Caco-2 (cell line): ENCODE measurements around the gene FLOT1. TPM values are rescaled to one million over a fixed set of nuclear protein-coding genes. Genes with fewer than 3 reads are reported as not detected.

Experiments used
- BruUV-seq: library from RNA; stranded (reverse); fragments of 400-500 nt; replicated peaks from 2 replicates; lab custom pipeline; 2021; lab: Mats Ljungman, UMichigan
- CTCF ChIA-PET: fragments of 300-600 bp; sonication (Branson Sonifier 250); formaldehyde crosslinking; loops from one replicate; lab custom pipeline; 2022; ENCODE audit warnings: antibody characterized with exemption; lab: Charles Lee
- POLR2A ChIA-PET: fragments of 300-600 bp; sonication (Branson Sonifier 250); formaldehyde crosslinking; loops from one replicate; lab custom pipeline; 2022; ENCODE audit warnings: antibody characterized with exemption; lab: Charles Lee
- DNase-seq, 2 experiments: peaks; one replicate each; pipeline versions ENCODE4 v3.0.0 to v3.0.0-alpha.2; 2020 to 2022
- H3K27me3 ChIP-seq: replicated peaks from 2 replicates; pipeline ENCODE4 v1.6.0; 2011; ENCODE audit warnings: low read length; ENCODE audit not compliant: control insufficient read depth, insufficient read depth
- H3K36me3 ChIP-seq: 2 replicates; pipeline ENCODE4 v1.5.1; 2011; ENCODE audit warnings: low read length; ENCODE audit not compliant: control insufficient read depth, insufficient read depth
- H3K4me1 ChIP-seq: fragments of 250-450 bp; sonication (Bioruptor Pico); 2 replicates; pipeline ENCODE4 v1.5.1; 2020; ENCODE audit warnings: mild to moderate bottlenecking
- H3K4me3 ChIP-seq: 2 replicates; pipeline ENCODE4 v1.5.1; 2011; ENCODE audit warnings: low read depth, mild to moderate bottlenecking, control low read depth, low read length
- H3K9me3 ChIP-seq: fragments of 250-450 bp; sonication (Bioruptor Pico); 2 replicates; pipeline ENCODE4 v1.5.1; 2020; ENCODE audit warnings: mild to moderate bottlenecking, moderate library complexity
- H3K27ac Mint-ChIP-seq: one replicate; pipeline ENCODE4 v1.8.0; 2022; ENCODE audit warnings: mixed read lengths; ENCODE audit not compliant: unreplicated experiment
- H3K27me3 Mint-ChIP-seq: one replicate; pipeline ENCODE4 v1.8.0; 2022; ENCODE audit warnings: mixed read lengths; ENCODE audit not compliant: insufficient read depth, unreplicated experiment
- H3K36me3 Mint-ChIP-seq: one replicate; pipeline ENCODE4 v1.8.0; 2022; ENCODE audit warnings: mild to moderate bottlenecking, mixed read lengths; ENCODE audit not compliant: insufficient read depth, unreplicated experiment
- H3K4me1 Mint-ChIP-seq: one replicate; pipeline ENCODE4 v1.8.0; 2022; ENCODE audit warnings: low read depth, mixed read lengths; ENCODE audit not compliant: unreplicated experiment
- H3K4me3 Mint-ChIP-seq: one replicate; pipeline ENCODE4 v1.8.0; 2022; ENCODE audit warnings: mild to moderate bottlenecking, moderate library complexity, mixed read lengths; ENCODE audit not compliant: unreplicated experiment
- H3K9me3 Mint-ChIP-seq: one replicate; pipeline ENCODE4 v1.8.0; 2022; ENCODE audit warnings: mixed read lengths; ENCODE audit not compliant: unreplicated experiment
- CTCF ChIP-seq, 2 experiments: fragments of 200-600 bp in 1 of 2; IDR thresholded peaks; 1 replicate in 1 of 2; 2 replicates in 1 of 2; pipeline versions ENCODE4 v1.5.1 to v1.8.0; 2011 to 2022; ENCODE audit warnings: antibody characterized with exemption in 1 of 2, control low read depth in 1 of 2, inconsistent platforms in 1 of 2, low read depth in 1 of 2, low read length in 1 of 2, mild to moderate bottlenecking in 1 of 2, moderate library complexity in 1 of 2; ENCODE audit not compliant: insufficient read depth in 1 of 2, severe bottlenecking in 1 of 2, unreplicated experiment in 1 of 2
- intact Hi-C: fragments of 100-400 bp; cut with micrococcal nuclease; formaldehyde crosslinking; loops from one replicate; pipeline ENCODE4 v1.10.0; 2022; ENCODE audit not compliant: unreplicated experiment
- total RNA-seq: library from RNA; stranded (reverse); gene quantifications from 2 replicates; pipeline ENCODE4 v1.2.3, GENCODE V29; 2022

FLOT1 gene
- total RNA-seq, 1 experiment from 2014 or later, result 113 TPM

GRCh38 chr6:30727920-30728553 lies 14.4 kb downstream of the FLOT1 start:
- intact Hi-C loops, result no loop called here
- no peak overlapping the region for H3K4me3 Mint-ChIP-seq
- H3K36me3 ChIP-seq, result peaks cover 6% of the 10 kb centered on the region
- TF ChIP-seq CTCF (IDR thresholded peaks at IDR 0.05; ENCODE audit: insufficient read depth in 1 of 2, low read depth in 1 of 2, low read length in 1 of 2, severe bottlenecking in 1 of 2, unreplicated experiment in 1 of 2), result peak in 1 of 2 experiments; percentile 19
- no peak overlapping the region for H3K4me3 ChIP-seq
- CTCF ChIA-PET, result interaction anchor here (0.6 to 1.3 kb wide), 3 partner anchors 11 to 359 kb away, joined by 3 read pairs; partner anchors contain the start of gene MDC1
- POLR2A ChIA-PET, result interaction anchor here (0.6 kb wide), 5 partner anchors 8 to 199 kb away, joined by 3 to 6 read pairs (median 4); no protein-coding TSS in a partner anchor
- H3K27me3 ChIP-seq, result no peaks in the 10 kb centered on the region
- DNase-seq, result no peak
- peak overlapping the region; percentile 42 for H3K27ac Mint-ChIP-seq
- no peaks in the 10 kb centered on the region for H3K9me3 ChIP-seq
- H3K9me3 Mint-ChIP-seq, result no peaks in the 10 kb centered on the region
- peaks cover 88% of the 10 kb centered on the region for H3K36me3 Mint-ChIP-seq
- no peaks in the 10 kb centered on the region for H3K27me3 Mint-ChIP-seq
- no peaks in the 10 kb centered on the region for H3K4me1 ChIP-seq
- BruUV-seq, result no TSS peak
- H3K4me1 Mint-ChIP-seq, result peaks cover 13% of the 10 kb centered on the region

GRCh38 chr6:30726506-30727413 lies 15.7 kb downstream of the FLOT1 start:
- Histone ChIP-seq H3K4me3 (no peak overlapping the region), H3K27me3 (no peaks in the 10 kb centered on the region), H3K9me3 (no peaks in the 10 kb centered on the region), H3K4me1 (peaks cover 8% of the 10 kb centered on the region; the same call in 1 of the 2 replicates), H3K36me3 (peaks cover 6% of the 10 kb centered on the region)
- no peak for DNase-seq
- TF ChIP-seq CTCF (IDR thresholded peaks at IDR 0.05; ENCODE audit: insufficient read depth in 1 of 2, low read depth in 1 of 2, low read length in 1 of 2, severe bottlenecking in 1 of 2, unreplicated experiment in 1 of 2), result no peak
- peak overlapping the region; percentile 44 for H3K27ac Mint-ChIP-seq
- intact Hi-C loops, result no loop called here
- ChIA-PET POLR2A (interaction anchor here (0.7 kb wide), 1 partner anchor 40 kb away, joined by 3 read pairs; no protein-coding TSS in a partner anchor), CTCF (no interaction called here)
- H3K4me3 Mint-ChIP-seq, result no peak overlapping the region
- H3K36me3 Mint-ChIP-seq, result peaks cover 88% of the 10 kb centered on the region
- H3K9me3 Mint-ChIP-seq, result no peaks in the 10 kb centered on the region
- H3K4me1 Mint-ChIP-seq, result peaks cover 20% of the 10 kb centered on the region
- BruUV-seq, result no TSS peak
- H3K27me3 Mint-ChIP-seq, result no peaks in the 10 kb centered on the region
